OCI-LY1 (cell line): ENCODE data around the gene DMRTB1.

Experiments used
- EZH2 ChIP-seq: fragments of 200-600 bp; sonication (generic), shearing (Covaris generic); IDR thresholded peaks from 2 replicates; pipeline ENCODE4 v1.8.0; 2017; ENCODE audit warnings: borderline replicate concordance, mixed run types, mild to moderate bottlenecking, antibody characterized with exemption, low read length, moderate library complexity, mixed read lengths
- TF ChIP-seq, protein P1 (sequence below): fragments of 200-600 bp; sonication (generic), shearing (Covaris generic); IDR thresholded peaks from 2 replicates; pipeline ENCODE4 v1.5.1; 2017; ENCODE audit warnings: mild to moderate bottlenecking, antibody characterized with exemption, low read length, moderate library complexity, mixed read lengths

DNA sequence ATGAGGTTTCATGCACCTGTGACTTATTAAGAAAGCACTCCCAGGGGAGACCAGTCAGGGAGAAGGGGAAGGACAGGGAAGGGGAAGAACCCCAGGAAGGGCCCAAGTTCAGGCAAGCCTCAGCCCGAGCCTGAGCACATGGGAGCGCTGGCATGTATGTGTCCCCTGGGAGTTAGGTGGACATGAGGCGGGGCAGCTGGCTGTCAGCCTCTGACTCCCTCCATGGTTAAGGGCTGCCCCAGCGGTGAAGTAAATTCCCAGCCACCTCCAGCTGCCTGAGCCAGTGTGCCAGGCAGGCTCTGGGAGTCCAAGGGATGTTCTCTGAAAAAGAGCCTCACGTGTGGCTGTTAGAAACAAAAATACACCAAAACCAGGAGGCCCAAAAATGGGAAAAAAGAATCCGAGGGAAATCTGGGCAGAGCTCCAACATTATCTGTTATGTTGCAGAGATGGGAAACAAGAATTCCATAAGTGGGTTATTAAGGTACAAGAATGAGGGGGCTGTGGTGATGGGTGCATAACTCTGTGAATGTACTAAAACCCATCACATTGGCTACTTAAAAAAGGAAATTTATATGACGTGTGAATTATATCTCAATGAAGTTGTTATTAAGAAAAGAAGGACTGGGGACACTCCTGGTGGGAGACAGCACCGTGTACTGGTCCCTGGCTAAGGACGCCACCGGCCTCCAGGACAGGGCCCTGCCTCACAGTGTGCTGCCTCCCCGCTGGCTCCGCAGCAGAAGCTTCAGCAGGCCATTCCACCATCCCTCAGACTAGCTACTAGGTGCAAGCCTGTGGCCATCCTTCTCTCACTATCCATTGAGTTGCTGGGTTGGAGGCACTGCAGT lies 18.7 kb downstream of the DMRTB1 start:
- TF ChIP-seq, protein P1, sequence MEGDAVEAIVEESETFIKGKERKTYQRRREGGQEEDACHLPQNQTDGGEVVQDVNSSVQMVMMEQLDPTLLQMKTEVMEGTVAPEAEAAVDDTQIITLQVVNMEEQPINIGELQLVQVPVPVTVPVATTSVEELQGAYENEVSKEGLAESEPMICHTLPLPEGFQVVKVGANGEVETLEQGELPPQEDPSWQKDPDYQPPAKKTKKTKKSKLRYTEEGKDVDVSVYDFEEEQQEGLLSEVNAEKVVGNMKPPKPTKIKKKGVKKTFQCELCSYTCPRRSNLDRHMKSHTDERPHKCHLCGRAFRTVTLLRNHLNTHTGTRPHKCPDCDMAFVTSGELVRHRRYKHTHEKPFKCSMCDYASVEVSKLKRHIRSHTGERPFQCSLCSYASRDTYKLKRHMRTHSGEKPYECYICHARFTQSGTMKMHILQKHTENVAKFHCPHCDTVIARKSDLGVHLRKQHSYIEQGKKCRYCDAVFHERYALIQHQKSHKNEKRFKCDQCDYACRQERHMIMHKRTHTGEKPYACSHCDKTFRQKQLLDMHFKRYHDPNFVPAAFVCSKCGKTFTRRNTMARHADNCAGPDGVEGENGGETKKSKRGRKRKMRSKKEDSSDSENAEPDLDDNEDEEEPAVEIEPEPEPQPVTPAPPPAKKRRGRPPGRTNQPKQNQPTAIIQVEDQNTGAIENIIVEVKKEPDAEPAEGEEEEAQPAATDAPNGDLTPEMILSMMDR = no peak
- no peak for TF ChIP-seq EZH2
